Stomach (tissue), 9 donors: ENCODE results near the gene KLF16. TPM values are rescaled to one million over a fixed set of nuclear protein-coding genes. Genes with fewer than 3 reads are reported as not detected.

ENCODE experiments used
- DNase-seq, 2 donors: peaks; one replicate each; pipeline versions ENCODE4 v3.0.0 to v3.0.0-alpha.2; 2013 to 2019
- H3K27ac ChIP-seq, 5 donors: fragments of 200-600 bp in 4 of 5; sonication (generic) in 4 of 5; one replicate each; pipeline ENCODE4 v1.5.1; 2013 to 2019; ENCODE audit warnings: mild to moderate bottlenecking in 1 of 5, moderate library complexity in 1 of 5
- H3K27me3 ChIP-seq, 3 donors: fragments of 200-600 bp; sonication (generic); one replicate each; pipeline ENCODE4 v1.5.1; 2017 to 2019; ENCODE audit warnings: mixed run types in 1 of 3
- H3K36me3 ChIP-seq, 4 donors: fragments of 200-600 bp; sonication (generic); 1 replicate in 3 of 4; 2 replicates in 1 of 4; pipeline ENCODE4 v1.5.1; 2016 to 2019
- H3K4me1 ChIP-seq, 4 donors: fragments of 200-600 bp; sonication (generic); one replicate each; pipeline ENCODE4 v1.5.1; 2016 to 2019
- H3K4me3 ChIP-seq, 4 donors: fragments of 200-600 bp; sonication (generic) in 3 of 4; one replicate each; pipeline ENCODE4 v1.5.1; 2016 to 2019; ENCODE audit warnings: mild to moderate bottlenecking in 1 of 4
- H3K9me3 ChIP-seq, 4 donors: fragments of 200-600 bp; sonication (generic); one replicate each; pipeline ENCODE4 v1.5.1; 2016 to 2019
- CTCF ChIP-seq, 7 experiments: fragments of 450-650 bp in 4 of 7; fragments of 200-600 bp in 3 of 7; sonication (generic) in 3 of 7; IDR thresholded peaks; one replicate each; pipeline ENCODE4 v1.5.1; 2016 to 2019; ENCODE audit warnings: antibody characterized with exemption in 7 of 7, control low read depth in 2 of 7, mild to moderate bottlenecking in 1 of 7
- EP300 ChIP-seq: sonication (generic); formaldehyde crosslinking; IDR thresholded peaks from one replicate; pipeline ENCODE4 v1.6.1; 2017; ENCODE audit warnings: antibody characterized with exemption
- POLR2A ChIP-seq, 4 donors: fragments of 450-650 bp; IDR thresholded peaks; one replicate each; pipeline ENCODE4 v1.6.1; 2016; ENCODE audit warnings: antibody characterized with exemption in 4 of 4, control low read depth in 2 of 4, mild to moderate bottlenecking in 1 of 4, moderate library complexity in 1 of 4
- POLR2AphosphoS5 ChIP-seq, 3 donors: sonication (generic); formaldehyde crosslinking; IDR thresholded peaks; one replicate each; pipeline ENCODE4 v1.6.1; 2016; ENCODE audit warnings: antibody characterized with exemption in 3 of 3
- WGBS, 5 donors: extraction: QIAGEN DNeasy Blood & Tissue Kit in 3 of 5; methylation state at CpG; one replicate each; pipeline versions ENCODE4 v1.1.5 to v1.1.7; 2013 to 2018; 5-methylcytosine and 5-hydroxymethylcytosine counted together
- intact Hi-C: fragments of 100-400 bp; cut with DNase I; formaldehyde crosslinking; loops from one replicate; pipeline ENCODE4 v1.15.1; 2023; ENCODE audit warnings: low total_unique reads
- polyA plus RNA-seq, 3 donors: library from polyadenylated mRNA; stranded (reverse); fragments of 200-250 nt; gene quantifications; one replicate each; pipeline ENCODE4 v1.2.3, GENCODE V29; 2013
- total RNA-seq, 5 donors: library from RNA; depleted of rRNA; stranded (reverse); fragments of >200 nt; gene quantifications; one replicate each; pipeline versions ENCODE4 v1.1.0 to v1.2.3, GENCODE V29; 2014 to 2016
- donor health status: healthy with polysubstance abuse.
- donor health status: Bipolar disorder and iron deficiency.
- donor health status: healthy.

KLF16 gene
- total and polyA plus RNA-seq, 8 donors = 3.5 to 31.9 (median 7.6) TPM; not detected in 1

- peaks cover 56 to 72% (median 72%) of the 10 kb centered on the region in 4 donors for H3K36me3 ChIP-seq
- H3K9me3 ChIP-seq = no peaks in the 10 kb centered on the region
- intact Hi-C loops = no loop called here
- no peaks in the 10 kb centered on the region for H3K27me3 ChIP-seq
- H3K4me1 ChIP-seq = peaks cover 15 to 22% (median 19%) of the 10 kb centered on the region in 4 donors
- no peak overlapping the region for H3K4me3 ChIP-seq
- 91 to 95% (median 91%) methylated on average over 35 to 36 of the region's 36 CpGs for WGBS, 5 donors
- DNase-seq = no peak
- no peak overlapping the region for H3K27ac ChIP-seq
- TF ChIP-seq POLR2A (IDR thresholded peaks at IDR 0.05) (no peak), POLR2AphosphoS5 (IDR thresholded peaks at IDR 0.05) (no peak)
Observed at GRCh38 chr19:1816530-1817298, 46.7 kb downstream of the KLF16 start.

- intact Hi-C loops = no loop called here
- no peak overlapping the region for H3K4me3 ChIP-seq
- peaks cover 19 to 28% (median 23%) of the 10 kb centered on the region in 4 donors for H3K4me1 ChIP-seq
- no peak for DNase-seq
- no peaks in the 10 kb centered on the region for H3K27me3 ChIP-seq
- TF ChIP-seq POLR2A (IDR thresholded peaks at IDR 0.05) (no peak), POLR2AphosphoS5 (IDR thresholded peaks at IDR 0.05) (no peak), CTCF (IDR thresholded peaks at IDR 0.05) (no peak), EP300 (no peak)
- H3K27ac ChIP-seq = no peak overlapping the region
- no peaks in the 10 kb centered on the region for H3K9me3 ChIP-seq
- 90 to 93% (median 92%) methylated on average over 44 to 61 of the region's 61 CpGs for WGBS, 5 donors
- H3K36me3 ChIP-seq = peaks cover 48 to 64% (median 64%) of the 10 kb centered on the region in 4 donors
Observed at GRCh38 chr19:1815605-1816529, 47.5 kb downstream of the KLF16 start.

GRCh38 chr19:1814833-1815604 lies 48.4 kb downstream of the KLF16 start:
- 85 to 92% (median 89%) methylated on average over 19 to 26 of the region's 26 CpGs for WGBS, 5 donors
- H3K9me3 ChIP-seq = no peaks in the 10 kb centered on the region
- peaks cover 19 to 28% (median 23%) of the 10 kb centered on the region in 4 donors for H3K4me1 ChIP-seq
- H3K27ac ChIP-seq = no peak overlapping the region
- no peak overlapping the region for H3K4me3 ChIP-seq
- TF ChIP-seq EP300 (no peak), POLR2A (IDR thresholded peaks at IDR 0.05) (no peak), CTCF (IDR thresholded peaks at IDR 0.05) (no peak), POLR2AphosphoS5 (IDR thresholded peaks at IDR 0.05) (no peak)
- no peaks in the 10 kb centered on the region for H3K27me3 ChIP-seq
- DNase-seq = no peak
- peaks cover 42 to 55% (median 55%) of the 10 kb centered on the region in 4 donors for H3K36me3 ChIP-seq
- intact Hi-C loops = no loop called here

- Histone ChIP-seq H3K27me3 (no peaks in the 10 kb centered on the region), H3K4me1 (peaks cover 19 to 28% (median 23%) of the 10 kb centered on the region in 4 donors), H3K9me3 (no peaks in the 10 kb centered on the region), H3K4me3 (no peak overlapping the region), H3K36me3 (peaks cover 38 to 49% (median 49%) of the 10 kb centered on the region in 4 donors), H3K27ac (no peak overlapping the region)
- intact Hi-C loops = no loop called here
- TF ChIP-seq EP300 (no peak), CTCF (IDR thresholded peaks at IDR 0.05) (no peak), POLR2A (IDR thresholded peaks at IDR 0.05) (no peak), POLR2AphosphoS5 (IDR thresholded peaks at IDR 0.05) (no peak)
- WGBS, 5 donors = 79 to 88% (median 85%) methylated on average over 10 of the region's 10 CpGs
- DNase-seq = no peak
Observed at GRCh38 chr19:1814391-1814790, 49.0 kb downstream of the KLF16 start.
